K562 (cell line): ENCODE data around the gene RNF151. TPM values are rescaled to one million over a fixed set of nuclear protein-coding genes. Genes with fewer than 3 reads are reported as not detected.

Source experiments
- CBFA2T3 ChIP-seq: fragments of 450-650 bp; IDR thresholded peaks from 2 replicates; pipeline ENCODE4 v1.6.1; 2017
- CREB3L1 ChIP-seq: fragments of 450-650 bp; IDR thresholded peaks from 2 replicates; pipeline ENCODE4 v1.6.1; 2014; ENCODE audit warnings: low read depth, mild to moderate bottlenecking, moderate library complexity, borderline replicate concordance
- ELF1 ChIP-seq: fragments of 200-800 bp; sonication (Bioruptor generic); IDR thresholded peaks from 2 replicates; pipeline ENCODE4 v1.6.1; 2016; ENCODE audit warnings: missing genetic modification characterization, missing compliant biosample characterization
- HLTF ChIP-seq: fragments of 450-650 bp; IDR thresholded peaks from 2 replicates; pipeline ENCODE4 v1.6.1; 2016
- HOMEZ ChIP-seq: fragments of 250-450 bp; sonication (Bioruptor Pico); IDR thresholded peaks from 2 replicates; pipeline ENCODE4 v1.4.0; 2020; ENCODE audit warnings: mild to moderate bottlenecking, moderate library complexity
- JUN ChIP-seq, 2 experiments: sonication (generic) in 1 of 2; formaldehyde crosslinking in 1 of 2; IDR thresholded peaks; 2 replicates each; pipeline versions ENCODE4 v1.6.1 to v1.8.0; 2012 to 2022; ENCODE audit warnings: borderline replicate concordance in 2 of 2, mild to moderate bottlenecking in 2 of 2, improper control_type of control experiment in 1 of 2, low read depth in 1 of 2, low read length in 1 of 2, missing genetic modification reagents in 1 of 2
- MTA3 ChIP-seq: fragments of 450-650 bp; formaldehyde crosslinking; IDR thresholded peaks from 2 replicates; pipeline ENCODE4 v1.6.1; 2017; ENCODE audit warnings: mild to moderate bottlenecking, borderline replicate concordance
- PHF20 ChIP-seq: fragments of 450-650 bp; IDR thresholded peaks from 2 replicates; pipeline ENCODE4 v1.6.1; 2018; ENCODE audit not compliant: partially characterized antibody
- PKNOX1 ChIP-seq: fragments of 450-650 bp; IDR thresholded peaks from 2 replicates; pipeline ENCODE4 v1.6.1; 2016
- POU5F1 ChIP-seq: fragments of 150-350 bp; IDR thresholded peaks from 2 replicates; pipeline ENCODE4 v1.6.1; 2014; ENCODE audit warnings: borderline replicate concordance, low read length, low read depth, mild to moderate bottlenecking; ENCODE audit not compliant: partially characterized antibody
- PRDM10 ChIP-seq: fragments of 450-650 bp; IDR thresholded peaks from 2 replicates; pipeline ENCODE4 v1.6.1; 2018; ENCODE audit not compliant: partially characterized antibody
- RAD51 ChIP-seq: fragments of 450-650 bp; IDR thresholded peaks from 2 replicates; pipeline ENCODE4 v1.7.1; 2016; ENCODE audit warnings: low read depth, mild to moderate bottlenecking, borderline replicate concordance
- RBFOX2 ChIP-seq: fragments of 200-400 bp; formaldehyde crosslinking; IDR thresholded peaks from 2 replicates; pipeline ENCODE4 v1.6.1; 2017; ENCODE audit warnings: low read depth, mild to moderate bottlenecking, low read length, moderate library complexity
- RBM17 ChIP-seq: fragments of 200-400 bp; formaldehyde crosslinking; IDR thresholded peaks from 2 replicates; pipeline ENCODE4 v1.6.1; 2017; ENCODE audit warnings: low read depth, mild to moderate bottlenecking, low read length, borderline replicate concordance
- SAFB2 ChIP-seq: fragments of 200-400 bp; formaldehyde crosslinking; IDR thresholded peaks from 2 replicates; pipeline ENCODE4 v1.6.1; 2018; ENCODE audit warnings: borderline replicate concordance, low read length, low read depth, moderate library complexity; ENCODE audit not compliant: severe bottlenecking
- SMAD1 ChIP-seq: fragments of 150-350 bp; IDR thresholded peaks from 2 replicates; pipeline ENCODE4 v1.6.1; 2014; ENCODE audit warnings: low read length, low read depth; ENCODE audit not compliant: partially characterized antibody
- SMARCA4 ChIP-seq: fragments of 450-650 bp; IDR thresholded peaks from 2 replicates; pipeline ENCODE4 v1.6.1; 2016
- SP1 ChIP-seq: sonication (generic); formaldehyde crosslinking; IDR thresholded peaks from 2 replicates; pipeline ENCODE4 v1.8.1; 2022; ENCODE audit warnings: mild to moderate bottlenecking, missing genetic modification reagents
- TGIF2 ChIP-seq: sonication (generic); formaldehyde crosslinking; IDR thresholded peaks from 2 replicates; pipeline ENCODE4 v1.8.1; 2022; ENCODE audit warnings: mild to moderate bottlenecking, missing genetic modification reagents, moderate library complexity
- ZNF695 ChIP-seq: fragments of 450-650 bp; formaldehyde crosslinking; IDR thresholded peaks from 2 replicates; pipeline ENCODE4 v1.4.0; 2020; ENCODE audit warnings: mild to moderate bottlenecking, moderate library complexity
- polyA plus RNA-seq, 8 experiments: library from polyadenylated mRNA; depleted of rRNA in 4 of 8; stranded (reverse) in 5 of 8; unstranded in 3 of 8; fragments of >200 nt; fragmentation: Nextera tagmentation in 2 of 8; fragmentation: Illumina TruSeq in 1 of 8; extraction: Ambion mirVana in 2 of 8; extraction: Trizol in 1 of 8; gene quantifications; 2 replicates each; pipeline versions ENCODE4 v1.2.1 to v1.2.3, GENCODE V29; 2011 to 2014; ENCODE audit warnings: inconsistent platforms in 1 of 8, missing spikeins in 1 of 8
- total RNA-seq, 7 experiments: library from RNA; depleted of rRNA in 6 of 7; stranded (reverse); fragments of >200 nt in 6 of 7; fragmentation: Illumina TruSeq in 2 of 7; extraction: Trizol in 2 of 7; gene quantifications; 2 replicates each; pipeline versions ENCODE4 v1.2.1 to v1.2.3, GENCODE V29; 2011 to 2021; ENCODE audit warnings: low replicate concordance in 1 of 7

Gene RNF151
- total and polyA plus RNA-seq, 9 of the 15 experiments (the other 6 are each of a cell fraction or from before 2014, with no cell fraction given): not detected

GRCh38 chr16:2003827-2004641 lies 37.4 kb downstream of the RNF151 start (continued):
- TF ChIP-seq MTA3 (0 out of 2 replicates have a peak, but pooled peaks have one; percentile 38), RBFOX2 (peak; percentile 65), PKNOX1 (peak; percentile 87), PRDM10 (no peak), RBM17 (no peak), CREB3L1 (0 out of 2 replicates have a peak, but pooled peaks have one; percentile 52), SAFB2 (no peak), CBFA2T3 (peak; percentile 31; the same call in 1 of the 2 replicates), SMARCA4 (no peak), HOMEZ (no peak), HLTF (peak; percentile 24; the same call in 1 of the 2 replicates), POU5F1 (no peak), SMAD1 (no peak), JUN (IDR thresholded peaks at IDR 0.05; ENCODE audit: borderline replicate concordance, low read depth, low read length) (peak; percentile 21; the same call in 1 of the 2 replicates), JUN (CRISPR knock-in tag; IDR thresholded peaks at IDR 0.05; ENCODE audit: borderline replicate concordance) (no peak), ELF1 (tag) (no peak), SP1 (CRISPR knock-in tag) (peak; percentile 98), ZNF695 (CRISPR knock-in tag) (no peak), TGIF2 (CRISPR knock-in tag) (no peak), PHF20 (peak; percentile 30), RAD51 (no peak; the same call in 1 of the 2 replicates)
